H9 (cell line): Measurements from ENCODE around the gene EIF2AK2. TPM values are rescaled to one million over a fixed set of nuclear protein-coding genes. Genes with fewer than 3 reads are reported as not detected.

Experiments
- DNase-seq: peaks from one replicate; pipeline ENCODE4 v3.0.0-alpha.2; 2017
- H2AFZ ChIP-seq: one replicate; pipeline ENCODE4 v1.6.1; 2013; ENCODE audit warnings: mild to moderate bottlenecking, low read length, control low read depth, moderate library complexity
- H2AK5ac ChIP-seq: 2 replicates; pipeline ENCODE4 v1.6.1; 2013; ENCODE audit warnings: low read length, control low read depth, mixed read lengths; ENCODE audit not compliant: insufficient read length
- H2BK120ac ChIP-seq: one replicate; pipeline ENCODE4 v1.6.1; 2013; ENCODE audit warnings: low read depth, mild to moderate bottlenecking, low read length, control low read depth, inconsistent platforms; ENCODE audit not compliant: poor library complexity, severe bottlenecking
- H2BK12ac ChIP-seq: 2 replicates; pipeline ENCODE4 v1.6.1; 2013; ENCODE audit warnings: low read length, control low read depth, mixed read lengths, low read depth; ENCODE audit not compliant: insufficient read length
- H2BK15ac ChIP-seq: 2 replicates; pipeline ENCODE4 v1.6.1; 2013; ENCODE audit warnings: low read depth, low read length, control low read depth
- H2BK20ac ChIP-seq: one replicate; pipeline ENCODE4 v1.6.1; 2013; ENCODE audit warnings: low read depth, mild to moderate bottlenecking, low read length, control low read depth, inconsistent platforms; ENCODE audit not compliant: poor library complexity, severe bottlenecking
- H2BK5ac ChIP-seq: 2 replicates; pipeline ENCODE4 v1.6.1; 2013; ENCODE audit warnings: low read length, control low read depth, mixed read lengths; ENCODE audit not compliant: insufficient read length
- H3K14ac ChIP-seq: 2 replicates; pipeline ENCODE4 v1.6.1; 2013; ENCODE audit warnings: low read length, control low read depth; ENCODE audit not compliant: insufficient read depth
- H3K18ac ChIP-seq: 2 replicates; pipeline ENCODE4 v1.6.1; 2013; ENCODE audit warnings: low read depth, mild to moderate bottlenecking, mixed read lengths, low read length, control low read depth; ENCODE audit not compliant: insufficient read length
- H3K23ac ChIP-seq: 2 replicates; pipeline ENCODE4 v1.6.1; 2013; ENCODE audit warnings: low read length, control low read depth, mixed read lengths, low read depth; ENCODE audit not compliant: insufficient read length
- H3K23me2 ChIP-seq: 2 replicates; pipeline ENCODE4 v1.6.1; 2013; ENCODE audit warnings: low read depth, mild to moderate bottlenecking, mixed read lengths, low read length, control low read depth; ENCODE audit not compliant: insufficient read length, poor library complexity, severe bottlenecking
- H3K27ac ChIP-seq: 2 replicates; pipeline ENCODE4 v1.5.1; 2013; ENCODE audit warnings: low read length, control low read depth, mixed read lengths, low read depth; ENCODE audit not compliant: insufficient read length
- H3K27me3 ChIP-seq: 2 replicates; pipeline ENCODE4 v1.6.1; 2013; ENCODE audit warnings: low read length, control low read depth, inconsistent platforms; ENCODE audit not compliant: insufficient read depth
- H3K4ac ChIP-seq: 2 replicates; pipeline ENCODE4 v1.6.1; 2013; ENCODE audit warnings: low read depth, mild to moderate bottlenecking, control low read depth, inconsistent platforms, low read length, moderate library complexity
- H3K4me1 ChIP-seq: 2 replicates; pipeline ENCODE4 v1.6.1; 2013; ENCODE audit warnings: low read length, control low read depth, inconsistent platforms; ENCODE audit not compliant: insufficient read depth
- H3K4me2 ChIP-seq: 2 replicates; pipeline ENCODE4 v1.6.1; 2013; ENCODE audit warnings: low read length, control low read depth, mixed read lengths; ENCODE audit not compliant: insufficient read length, insufficient read depth
- H3K56ac ChIP-seq: 2 replicates; pipeline ENCODE4 v1.6.1; 2013; ENCODE audit warnings: low read depth, mild to moderate bottlenecking, mixed read lengths, low read length, control low read depth; ENCODE audit not compliant: insufficient read length
- H3K79me1 ChIP-seq: 2 replicates; pipeline ENCODE4 v1.6.1; 2013; ENCODE audit warnings: low read depth, mild to moderate bottlenecking, moderate library complexity, low read length, control low read depth, inconsistent platforms; ENCODE audit not compliant: insufficient read depth, poor library complexity, severe bottlenecking
- H3K79me2 ChIP-seq: 2 replicates; pipeline ENCODE4 v1.6.1; 2013; ENCODE audit warnings: low read length, control low read depth, inconsistent platforms; ENCODE audit not compliant: insufficient read depth
- H3K9ac ChIP-seq: 2 replicates; pipeline ENCODE4 v1.6.1; 2013; ENCODE audit warnings: low read length, control low read depth, mixed read lengths; ENCODE audit not compliant: insufficient read length; ENCODE audit errors: extremely low read depth
- H3K9me3 ChIP-seq: one replicate; pipeline ENCODE4 v1.6.1; 2013; ENCODE audit warnings: low read depth, low read length, inconsistent platforms; ENCODE audit not compliant: control insufficient read depth
- H3T11ph ChIP-seq: one replicate; pipeline ENCODE4 v1.6.1; 2013; ENCODE audit warnings: mild to moderate bottlenecking, low read length, control low read depth, inconsistent platforms
- H4K20me1 ChIP-seq: one replicate; pipeline ENCODE4 v1.6.1; 2013; ENCODE audit not compliant: control insufficient read depth, insufficient read length, insufficient read depth
- H4K5ac ChIP-seq: 2 replicates; pipeline ENCODE4 v1.6.1; 2013; ENCODE audit warnings: low read depth, mild to moderate bottlenecking, mixed read lengths, low read length, control low read depth; ENCODE audit not compliant: insufficient read length
- H4K8ac ChIP-seq: replicated peaks from 2 replicates; pipeline ENCODE4 v1.6.1; 2013; ENCODE audit warnings: low read length, control low read depth, mixed read lengths, low read depth; ENCODE audit not compliant: insufficient read length
- H4K91ac ChIP-seq: 2 replicates; pipeline ENCODE4 v1.6.1; 2013; ENCODE audit warnings: low read depth, mild to moderate bottlenecking, moderate library complexity, mixed read lengths, low read length, control low read depth; ENCODE audit not compliant: insufficient read length
- H3K27ac Mint-ChIP-seq, 3 experiments: 2 replicates in 2 of 3; 3 replicates in 1 of 3; pipeline ENCODE4 v1.8.0; 2020 to 2021; ENCODE audit warnings: mixed read lengths in 3 of 3, mild to moderate bottlenecking in 1 of 3, moderate library complexity in 1 of 3
- H3K27me3 Mint-ChIP-seq: 2 replicates; pipeline ENCODE4 v1.8.0; 2021; ENCODE audit warnings: low read depth, mild to moderate bottlenecking, moderate library complexity, mixed read lengths
- H3K36me3 Mint-ChIP-seq, 3 experiments: 2 replicates in 2 of 3; 3 replicates in 1 of 3; pipeline ENCODE4 v1.8.0; 2020 to 2021; ENCODE audit warnings: low read depth in 3 of 3, mixed read lengths in 3 of 3; ENCODE audit not compliant: insufficient read depth in 1 of 3
- H3K4me1 Mint-ChIP-seq, 2 experiments: 2 replicates each; pipeline ENCODE4 v1.8.0; 2020; ENCODE audit warnings: mixed read lengths in 2 of 2
- H3K4me3 Mint-ChIP-seq, 2 experiments: 2 replicates in 1 of 2; 3 replicates in 1 of 2; pipeline ENCODE4 v1.8.0; 2020 to 2021; ENCODE audit warnings: mild to moderate bottlenecking in 2 of 2, mixed read lengths in 2 of 2, moderate library complexity in 1 of 2
- H3K9me3 Mint-ChIP-seq, 2 experiments: 2 replicates in 1 of 2; 3 replicates in 1 of 2; pipeline ENCODE4 v1.8.0; 2020; ENCODE audit warnings: mild to moderate bottlenecking in 2 of 2, mixed read lengths in 2 of 2, moderate library complexity in 1 of 2
- whole genome bisulfite sequencing: extraction: QIAGEN DNeasy Blood & Tissue Kit; methylation state at CpG from one replicate; pipeline ENCODE4 v1.1.7; 2013; ENCODE audit warnings: missing lambda C conversion rate, low lambda C conversion rate, mixed read lengths; ENCODE audit not compliant: insufficient read length; ENCODE audit errors: extremely low coverage; 5-methylcytosine and 5-hydroxymethylcytosine counted together
- total RNA-seq: library from RNA; stranded (reverse); gene quantifications from 2 replicates; pipeline ENCODE4 v1.2.1, GENCODE V29; 2021
- TF ChIP-seq, protein P1 (sequence below): fragments of 200-600 bp; sonication (generic); conservative IDR thresholded peaks from 3 replicates; pipeline ENCODE4 v1.8.0; 2021; ENCODE audit warnings: antibody characterized with exemption, mild to moderate bottlenecking

Gene EIF2AK2
- total RNA-seq, 1 experiment from 2014 or later: 55.7 TPM

DNA sequence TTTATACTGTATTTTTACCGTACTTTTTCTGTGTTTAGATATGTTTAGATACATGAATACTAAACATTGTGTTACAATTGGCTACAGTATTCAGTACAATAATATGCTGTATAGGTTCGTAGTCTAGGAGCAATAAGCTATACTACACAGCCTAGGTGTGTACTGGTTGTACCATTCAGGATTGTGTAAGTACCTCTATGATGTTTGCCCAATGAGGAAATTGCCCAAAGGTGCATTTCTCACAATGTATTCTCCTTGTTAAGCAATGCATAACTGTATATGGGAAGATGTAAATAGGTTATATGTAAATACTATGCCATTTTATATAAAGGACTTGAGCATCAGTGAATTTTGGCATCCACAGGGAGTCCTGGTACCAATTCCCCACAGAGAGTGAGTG lies 10.7 kb downstream of the EIF2AK2 start:
- Histone ChIP-seq H2BK15ac (no peak overlapping the region), H3K14ac (no peak overlapping the region), H3K79me2 (no peaks in the 10 kb centered on the region), H2BK120ac (no peak overlapping the region), H3K27ac (no peak overlapping the region), H3K4ac (no peak overlapping the region), H3K4me2 (no peak overlapping the region), H3K27me3 (no peaks in the 10 kb centered on the region), H2AK5ac (no peak overlapping the region), H2AFZ (no peak overlapping the region), H3K79me1 (peaks cover 2% of the 10 kb centered on the region), H4K91ac (no peak overlapping the region), H2BK12ac (no peak overlapping the region), H3T11ph (no peak overlapping the region), H3K9ac (no peak overlapping the region), H2BK20ac (no peak overlapping the region), H2BK5ac (no peak overlapping the region), H4K8ac (no peak overlapping the region), H4K5ac (no peak overlapping the region), H3K9me3 (no peaks in the 10 kb centered on the region), H3K56ac (no peak overlapping the region), H4K20me1 (no peaks in the 10 kb centered on the region), H3K23ac (no peak overlapping the region), H3K4me1 (no peaks in the 10 kb centered on the region), H3K23me2 (no peaks in the 10 kb centered on the region), H3K18ac (no peak overlapping the region)
- no CpG with 5 or more reads among the region's 2 CpGs for WGBS
- TF ChIP-seq, protein P1, sequence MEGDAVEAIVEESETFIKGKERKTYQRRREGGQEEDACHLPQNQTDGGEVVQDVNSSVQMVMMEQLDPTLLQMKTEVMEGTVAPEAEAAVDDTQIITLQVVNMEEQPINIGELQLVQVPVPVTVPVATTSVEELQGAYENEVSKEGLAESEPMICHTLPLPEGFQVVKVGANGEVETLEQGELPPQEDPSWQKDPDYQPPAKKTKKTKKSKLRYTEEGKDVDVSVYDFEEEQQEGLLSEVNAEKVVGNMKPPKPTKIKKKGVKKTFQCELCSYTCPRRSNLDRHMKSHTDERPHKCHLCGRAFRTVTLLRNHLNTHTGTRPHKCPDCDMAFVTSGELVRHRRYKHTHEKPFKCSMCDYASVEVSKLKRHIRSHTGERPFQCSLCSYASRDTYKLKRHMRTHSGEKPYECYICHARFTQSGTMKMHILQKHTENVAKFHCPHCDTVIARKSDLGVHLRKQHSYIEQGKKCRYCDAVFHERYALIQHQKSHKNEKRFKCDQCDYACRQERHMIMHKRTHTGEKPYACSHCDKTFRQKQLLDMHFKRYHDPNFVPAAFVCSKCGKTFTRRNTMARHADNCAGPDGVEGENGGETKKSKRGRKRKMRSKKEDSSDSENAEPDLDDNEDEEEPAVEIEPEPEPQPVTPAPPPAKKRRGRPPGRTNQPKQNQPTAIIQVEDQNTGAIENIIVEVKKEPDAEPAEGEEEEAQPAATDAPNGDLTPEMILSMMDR: no peak
- Mint-ChIP-seq H3K27ac (no peak overlapping the region), H3K9me3 (no peaks in the 10 kb centered on the region), H3K4me1 (peaks cover 6 to 9% of the 10 kb centered on the region in 2 experiments), H3K4me3 (no peak overlapping the region), H3K27me3 (no peaks in the 10 kb centered on the region), H3K36me3 (peaks cover 10 to 53% (median 43%) of the 10 kb centered on the region in 3 experiments; a peak in 6 of 7 replicates)
- DNase-seq: no peak
